Endothelial cell of umbilical vein (primary cell): ENCODE results near the gene BHLHE41. TPM values are rescaled to one million over a fixed set of nuclear protein-coding genes. Genes with fewer than 3 reads are reported as not detected.

Experiments used
- BruUV-seq: library from RNA; stranded (reverse); fragments of 400-500 nt; replicated peaks from 2 replicates; lab custom pipeline; 2021; lab: Mats Ljungman, UMichigan
- CTCF ChIA-PET: fragments of 300-600, 350-600 bp; sonication (Branson Sonifier 250); formaldehyde crosslinking; loops from one replicate; lab custom pipeline; 2021; ENCODE audit warnings: antibody characterized with exemption, inconsistent platforms; lab: Charles Lee
- POLR2A ChIA-PET: fragments of 300-600, 350-600 bp; sonication (Branson Sonifier 250); formaldehyde crosslinking; loops from one replicate; lab custom pipeline; 2021; ENCODE audit warnings: antibody characterized with exemption, inconsistent platforms; lab: Charles Lee
- DNase-seq: peaks from one replicate; pipeline ENCODE4 v3.0.0-alpha.2; 2011; ENCODE audit warnings: low read depth, low spot score
- FAIRE-seq: peaks from 2 replicates; lab custom pipeline; 2011; peaks lifted over from hg19 to GRCh38; lab: Jason Lieb, UNC
- H2AFZ ChIP-seq: 2 replicates; pipeline ENCODE4 v1.6.0; 2012; ENCODE audit warnings: low read depth, low read length, control low read depth, inconsistent platforms
- H3K27ac ChIP-seq: 2 replicates; pipeline ENCODE4 v1.5.1; 2011; ENCODE audit warnings: low read depth, mild to moderate bottlenecking, control low read depth, low read length, moderate library complexity; ENCODE audit not compliant: insufficient read depth
- H3K27me3 ChIP-seq, 2 experiments: 2 replicates each; pipeline versions ENCODE4 v1.6.0 to v1.6.1; 2011; ENCODE audit warnings: low read length in 2 of 2, mixed read lengths in 1 of 2; ENCODE audit not compliant: control insufficient read depth in 2 of 2, insufficient read depth in 2 of 2
- H3K36me3 ChIP-seq, 2 experiments: 2 replicates in 1 of 2; 3 replicates in 1 of 2; pipeline ENCODE4 v1.5.1; 2011; ENCODE audit warnings: low read length in 2 of 2, mild to moderate bottlenecking in 1 of 2, moderate library complexity in 1 of 2; ENCODE audit not compliant: control insufficient read depth in 2 of 2, insufficient read depth in 2 of 2; ENCODE audit errors: extremely low read depth in 1 of 2
- H3K4me1 ChIP-seq: 3 replicates; pipeline ENCODE4 v1.5.1; 2011; ENCODE audit warnings: mild to moderate bottlenecking, low read length; ENCODE audit not compliant: control insufficient read depth, insufficient read depth; ENCODE audit errors: extremely low read depth
- H3K4me2 ChIP-seq: 2 replicates; pipeline ENCODE4 v1.6.1; 2011; ENCODE audit warnings: low read length, control low read depth, mixed read lengths; ENCODE audit not compliant: insufficient read depth
- H3K4me3 ChIP-seq, 3 experiments: fragments of 200-600 bp in 1 of 3; sonication (generic), shearing (Covaris generic) in 1 of 3; replicated peaks in 1 of 3; 2 replicates each; pipeline ENCODE4 v1.5.1; 2011 to 2016; ENCODE audit warnings: control low read depth in 3 of 3, low read length in 3 of 3, mild to moderate bottlenecking in 2 of 3, inconsistent platforms in 1 of 3, low read depth in 1 of 3, moderate library complexity in 1 of 3; ENCODE audit not compliant: insufficient read depth in 1 of 3
- H3K79me2 ChIP-seq: 2 replicates; pipeline ENCODE4 v1.6.0; 2012; ENCODE audit warnings: low read length, inconsistent platforms; ENCODE audit not compliant: control insufficient read depth, insufficient read depth
- H3K9ac ChIP-seq: replicated peaks from 2 replicates; pipeline ENCODE3; 2011; ENCODE audit warnings: low read length, control low read depth; ENCODE audit not compliant: insufficient read depth; ENCODE audit errors: extremely low read depth
- H3K9me1 ChIP-seq: replicated peaks from 3 replicates; pipeline ENCODE4 v1.6.0; 2011; ENCODE audit warnings: mild to moderate bottlenecking, low read length; ENCODE audit not compliant: control insufficient read depth, insufficient read depth; ENCODE audit errors: extremely low read depth
- H3K9me3 ChIP-seq: replicated peaks from 2 replicates; pipeline ENCODE4 v1.5.1; 2012; ENCODE audit warnings: low read length, inconsistent platforms; ENCODE audit not compliant: control insufficient read depth, insufficient read depth
- H4K20me1 ChIP-seq: replicated peaks from 2 replicates; pipeline ENCODE3; 2011; ENCODE audit warnings: mild to moderate bottlenecking, low read length; ENCODE audit not compliant: control insufficient read depth, insufficient read depth; ENCODE audit errors: extremely low read depth
- EZH2 ChIP-seq: IDR thresholded peaks from 2 replicates; pipeline ENCODE4 v1.6.1; 2012; ENCODE audit warnings: borderline replicate concordance, low read depth, mild to moderate bottlenecking, moderate library complexity, low read length, inconsistent platforms; ENCODE audit not compliant: severe bottlenecking
- FOS ChIP-seq: IDR thresholded peaks from 2 replicates; pipeline ENCODE4 v1.6.1; 2011; ENCODE audit warnings: mild to moderate bottlenecking, low read length, moderate library complexity, borderline replicate concordance; ENCODE audit not compliant: insufficient read depth
- GATA2 ChIP-seq: IDR thresholded peaks from 2 replicates; pipeline ENCODE4 v1.7.0; 2011; ENCODE audit warnings: low read depth, mild to moderate bottlenecking, moderate library complexity, mixed read lengths, low read length; ENCODE audit not compliant: insufficient read length, insufficient read depth
- JUN ChIP-seq: IDR thresholded peaks from 2 replicates; pipeline ENCODE4 v1.6.1; 2011; ENCODE audit warnings: borderline replicate concordance, low read depth; ENCODE audit not compliant: insufficient read length, insufficient read depth
- MYC ChIP-seq: IDR thresholded peaks from one replicate; pipeline ENCODE4 v1.6.1; 2011; ENCODE audit warnings: mild to moderate bottlenecking, low read depth, low read length
- POLR2A ChIP-seq: IDR thresholded peaks from 2 replicates; pipeline ENCODE4 v1.6.1; 2012; ENCODE audit warnings: low read depth, mild to moderate bottlenecking, control low read depth, low read length
- POLR2AphosphoS5 ChIP-seq: IDR thresholded peaks from 2 replicates; pipeline ENCODE4 v1.6.1; 2012; ENCODE audit warnings: low read depth, mild to moderate bottlenecking, control low read depth, low read length, moderate library complexity; ENCODE audit not compliant: insufficient read depth
- dilution Hi-C: fragments of 300-500 bp; cut with MboI; formaldehyde crosslinking; loops from one replicate; pipeline ENCODE4 v1.15.0; 2019; ENCODE audit warnings: low sequenced_read_pairs; ENCODE audit not compliant: extremely low pct_ligation_motif_present
- intact Hi-C: fragments of 100-400 bp; cut with micrococcal nuclease; formaldehyde crosslinking; loops from one replicate; pipeline ENCODE4 v1.10.0; 2022
- polyA plus RNA-seq, 4 experiments: library from polyadenylated mRNA; depleted of rRNA in 3 of 4; stranded (reverse) in 3 of 4; unstranded in 1 of 4; fragments of >200 nt; gene quantifications; 2 replicates each; pipeline versions ENCODE4 v1.2.1 to v1.2.3, GENCODE V29; 2011 to 2012; ENCODE audit warnings: missing spikeins in 1 of 4
- total RNA-seq: library from RNA; stranded (reverse); gene quantifications from 2 replicates; pipeline ENCODE4 v1.2.3, GENCODE V29; 2021
- TF ChIP-seq, protein P1 (sequence below): IDR thresholded peaks from 2 replicates; pipeline ENCODE4 v1.6.1; 2011; ENCODE audit not compliant: insufficient read depth, insufficient read length
- TF ChIP-seq, protein P2 (sequence below), 2 donors: IDR thresholded peaks; 1 replicate in 1 of 2; 2 replicates in 1 of 2; pipeline ENCODE4 v1.5.1; 2011; ENCODE audit warnings: low read length in 2 of 2, mild to moderate bottlenecking in 2 of 2, moderate library complexity in 2 of 2, control low read depth in 1 of 2, inconsistent platforms in 1 of 2, low read depth in 1 of 2; ENCODE audit not compliant: insufficient read depth in 1 of 2; ENCODE audit errors: extremely low read depth in 1 of 2

Gene BHLHE41
- total and polyA plus RNA-seq, 2 donors (not counting 3 experiments of a cell fraction or from before 2014, with no cell fraction given), result 0.12 to 0.24 TPM

DNA sequence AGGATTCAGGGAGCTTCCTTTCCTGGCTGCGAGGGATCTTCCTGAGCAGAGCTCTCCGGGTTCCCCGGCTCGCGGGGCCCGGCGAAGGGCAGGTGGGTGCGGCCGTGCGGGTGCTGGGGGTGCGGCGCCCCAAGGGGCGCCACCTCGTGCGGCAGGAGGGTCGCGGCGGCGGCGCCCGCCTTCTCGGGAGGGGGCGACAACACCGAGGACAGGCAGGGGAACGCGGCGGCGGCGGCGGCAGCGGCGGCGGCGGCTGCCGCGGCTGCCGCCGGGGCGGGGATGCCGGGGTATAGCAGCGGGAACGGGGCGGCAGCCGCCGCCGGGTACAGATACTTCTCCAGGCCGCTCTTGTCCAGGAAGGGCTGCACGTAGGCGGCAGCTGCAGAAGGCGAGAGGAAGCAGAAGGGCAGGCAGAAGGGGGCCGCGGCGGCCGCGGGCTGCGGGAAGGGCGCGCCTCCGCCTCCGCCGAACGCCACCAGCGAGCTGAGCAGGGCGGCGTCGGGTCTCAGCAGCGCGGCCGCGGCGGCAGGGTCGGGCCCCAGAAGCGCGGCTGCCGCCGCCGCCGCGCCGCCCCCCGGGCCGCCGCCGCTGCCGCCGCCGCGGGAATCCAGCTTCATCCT, 2.7 kb downstream of the BHLHE41 start:
- intact Hi-C loops (loop anchor here (1.0 to 10.0 kb wide), 5 partner anchors 75 to 529 kb away; partner anchors contain the start of gene SSPN), dilution Hi-C loops (no loop called here)
- Histone ChIP-seq H3K9me1 (no peaks in the 10 kb centered on the region), H3K4me1 (peaks cover 23% of the 10 kb centered on the region), H3K27ac (no peak overlapping the region), H4K20me1 (no peaks in the 10 kb centered on the region), H2AFZ (peak overlapping the region; percentile 68), H3K79me2 (no peaks in the 10 kb centered on the region), H3K9me3 (no peaks in the 10 kb centered on the region), H3K36me3 (no peaks in the 10 kb centered on the region), H3K4me3 (peak overlapping the region; percentile 20 to 59 (median 56)), H3K4me2 (peak overlapping the region; percentile 76), H3K27me3 (peaks cover 17 to 26% of the 10 kb centered on the region in 2 experiments), H3K9ac (peak overlapping the region; percentile 44)
- BruUV-seq, result no TSS peak
- TF ChIP-seq JUN, result no peak
- no peak for TF ChIP-seq FOS
- TF ChIP-seq MYC, result no peak
- TF ChIP-seq, protein P1, sequence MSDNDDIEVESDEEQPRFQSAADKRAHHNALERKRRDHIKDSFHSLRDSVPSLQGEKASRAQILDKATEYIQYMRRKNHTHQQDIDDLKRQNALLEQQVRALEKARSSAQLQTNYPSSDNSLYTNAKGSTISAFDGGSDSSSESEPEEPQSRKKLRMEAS, result no peak
- no peak for TF ChIP-seq POLR2AphosphoS5
- no peak for TF ChIP-seq EZH2
- no peak for TF ChIP-seq GATA2
- TF ChIP-seq, protein P2, sequence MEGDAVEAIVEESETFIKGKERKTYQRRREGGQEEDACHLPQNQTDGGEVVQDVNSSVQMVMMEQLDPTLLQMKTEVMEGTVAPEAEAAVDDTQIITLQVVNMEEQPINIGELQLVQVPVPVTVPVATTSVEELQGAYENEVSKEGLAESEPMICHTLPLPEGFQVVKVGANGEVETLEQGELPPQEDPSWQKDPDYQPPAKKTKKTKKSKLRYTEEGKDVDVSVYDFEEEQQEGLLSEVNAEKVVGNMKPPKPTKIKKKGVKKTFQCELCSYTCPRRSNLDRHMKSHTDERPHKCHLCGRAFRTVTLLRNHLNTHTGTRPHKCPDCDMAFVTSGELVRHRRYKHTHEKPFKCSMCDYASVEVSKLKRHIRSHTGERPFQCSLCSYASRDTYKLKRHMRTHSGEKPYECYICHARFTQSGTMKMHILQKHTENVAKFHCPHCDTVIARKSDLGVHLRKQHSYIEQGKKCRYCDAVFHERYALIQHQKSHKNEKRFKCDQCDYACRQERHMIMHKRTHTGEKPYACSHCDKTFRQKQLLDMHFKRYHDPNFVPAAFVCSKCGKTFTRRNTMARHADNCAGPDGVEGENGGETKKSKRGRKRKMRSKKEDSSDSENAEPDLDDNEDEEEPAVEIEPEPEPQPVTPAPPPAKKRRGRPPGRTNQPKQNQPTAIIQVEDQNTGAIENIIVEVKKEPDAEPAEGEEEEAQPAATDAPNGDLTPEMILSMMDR (IDR thresholded peaks at IDR 0.05; ENCODE audit: extremely low read depth in 1 of 2, insufficient read depth in 1 of 2, low read depth in 1 of 2, low read length in 2 of 2), result no peak
- TF ChIP-seq POLR2A, result no peak
- no peak for FAIRE-seq
- DNase-seq, result peak; percentile 24
- ChIA-PET POLR2A (interaction anchor here (1.7 kb wide), 1 partner anchor 8 kb away, joined by 6 read pairs; no protein-coding TSS in a partner anchor), CTCF (interaction anchor here (0.9 to 4.4 kb wide), 23 partner anchors 7 to 579 kb away, joined by 3 to 24 read pairs (median 4); partner anchors contain the start of gene SSPN)
